GM12875 (cell line): ENCODE results near the gene STARD9.
A peak's percentile ranks its signal among the peaks of the same experiment; 100 is the strongest.

Source experiments
- H3K4me3 ChIP-seq: one replicate; pipeline ENCODE4 v1.5.1; 2011; ENCODE audit warnings: low read depth, low read length, control low read depth
- TF ChIP-seq, protein P1 (sequence below): IDR thresholded peaks from 2 replicates; pipeline ENCODE4 v1.5.1; 2011; ENCODE audit warnings: low read depth, mild to moderate bottlenecking, control low read depth, inconsistent platforms, low read length, moderate library complexity, borderline replicate concordance; ENCODE audit not compliant: insufficient read depth

Gene STARD9

DNA sequence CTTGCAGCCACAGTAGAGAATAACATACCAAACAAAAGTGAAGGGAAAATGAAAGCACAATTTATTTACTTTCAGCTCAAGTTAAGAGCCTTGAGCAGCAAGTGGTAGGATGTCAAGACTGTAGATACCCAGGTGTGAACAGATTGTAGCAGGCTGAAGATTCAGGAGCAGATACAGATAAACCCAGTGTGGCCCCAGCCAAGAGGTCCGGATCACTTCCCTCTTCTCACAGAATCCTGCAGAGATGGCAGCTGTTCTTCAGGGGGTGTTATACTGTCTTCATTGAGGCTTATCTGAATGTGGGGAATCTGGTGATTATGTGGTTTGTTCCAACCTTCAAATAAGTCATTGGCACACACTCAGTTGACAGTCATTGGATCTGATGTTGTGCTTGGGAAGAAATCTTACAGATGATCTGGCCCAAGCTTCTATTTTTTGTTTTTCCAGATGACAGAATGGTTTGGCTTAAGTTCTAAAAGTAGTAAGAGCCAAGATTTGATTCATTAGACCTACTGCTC is 2.2 kb downstream of the STARD9 start:
- TF ChIP-seq, protein P1, sequence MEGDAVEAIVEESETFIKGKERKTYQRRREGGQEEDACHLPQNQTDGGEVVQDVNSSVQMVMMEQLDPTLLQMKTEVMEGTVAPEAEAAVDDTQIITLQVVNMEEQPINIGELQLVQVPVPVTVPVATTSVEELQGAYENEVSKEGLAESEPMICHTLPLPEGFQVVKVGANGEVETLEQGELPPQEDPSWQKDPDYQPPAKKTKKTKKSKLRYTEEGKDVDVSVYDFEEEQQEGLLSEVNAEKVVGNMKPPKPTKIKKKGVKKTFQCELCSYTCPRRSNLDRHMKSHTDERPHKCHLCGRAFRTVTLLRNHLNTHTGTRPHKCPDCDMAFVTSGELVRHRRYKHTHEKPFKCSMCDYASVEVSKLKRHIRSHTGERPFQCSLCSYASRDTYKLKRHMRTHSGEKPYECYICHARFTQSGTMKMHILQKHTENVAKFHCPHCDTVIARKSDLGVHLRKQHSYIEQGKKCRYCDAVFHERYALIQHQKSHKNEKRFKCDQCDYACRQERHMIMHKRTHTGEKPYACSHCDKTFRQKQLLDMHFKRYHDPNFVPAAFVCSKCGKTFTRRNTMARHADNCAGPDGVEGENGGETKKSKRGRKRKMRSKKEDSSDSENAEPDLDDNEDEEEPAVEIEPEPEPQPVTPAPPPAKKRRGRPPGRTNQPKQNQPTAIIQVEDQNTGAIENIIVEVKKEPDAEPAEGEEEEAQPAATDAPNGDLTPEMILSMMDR, result no peak
- H3K4me3 ChIP-seq, result no peak overlapping the region

DNA sequence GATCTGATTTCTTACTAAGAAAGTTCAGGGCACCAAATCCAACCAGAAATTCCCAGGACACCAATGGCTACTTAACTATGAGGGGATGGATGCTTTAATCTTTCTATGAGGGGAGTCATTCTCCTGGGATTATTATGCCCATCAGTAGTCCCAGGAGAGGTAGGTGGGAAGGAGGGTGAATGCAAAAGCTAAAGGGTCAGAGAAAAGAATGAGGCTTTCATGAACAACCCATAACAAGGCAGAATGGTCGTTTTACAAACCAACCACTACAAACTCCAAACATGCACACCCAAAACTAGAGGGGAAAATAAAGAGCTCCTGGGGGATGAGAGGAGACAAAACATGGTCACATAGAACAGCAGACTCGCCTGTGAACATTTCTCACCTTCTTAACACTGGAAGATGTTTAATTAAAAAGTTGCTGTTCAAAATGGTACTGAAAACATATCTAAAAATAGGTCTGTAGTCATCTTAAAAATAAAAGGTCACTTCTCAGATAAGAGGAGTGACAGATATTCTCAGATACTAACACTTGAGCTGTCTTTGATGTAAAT is 3.7 kb downstream of the STARD9 start:
- TF ChIP-seq, protein P1, result no peak
- H3K4me3 ChIP-seq, result no peak overlapping the region

DNA sequence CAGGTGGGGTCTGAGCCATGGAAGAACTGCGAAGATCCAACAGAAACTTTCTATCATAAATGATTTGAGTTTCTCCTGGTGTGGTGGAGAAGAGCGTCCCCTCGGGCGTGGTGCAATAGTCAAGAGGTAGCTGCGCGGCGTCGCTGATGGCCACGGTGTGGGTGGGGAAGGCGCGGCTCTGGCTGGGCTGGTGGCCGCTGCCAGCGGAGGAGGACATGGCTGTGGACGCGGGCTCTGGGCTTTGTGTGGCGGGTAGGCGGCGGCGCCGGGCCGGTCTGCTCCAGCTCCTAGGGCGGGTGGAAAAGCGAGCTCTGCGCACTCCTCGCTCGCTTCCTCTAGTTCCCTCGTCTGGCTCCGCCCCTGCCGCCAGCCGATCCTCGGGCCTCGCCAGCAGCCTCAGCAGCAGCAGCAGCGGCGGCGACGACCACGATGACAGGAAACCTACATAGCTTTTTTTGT is 5.9 kb downstream of the STARD9 start:
- H3K4me3 ChIP-seq, result peak overlapping the region; percentile 52
- TF ChIP-seq, protein P1, result no peak

DNA sequence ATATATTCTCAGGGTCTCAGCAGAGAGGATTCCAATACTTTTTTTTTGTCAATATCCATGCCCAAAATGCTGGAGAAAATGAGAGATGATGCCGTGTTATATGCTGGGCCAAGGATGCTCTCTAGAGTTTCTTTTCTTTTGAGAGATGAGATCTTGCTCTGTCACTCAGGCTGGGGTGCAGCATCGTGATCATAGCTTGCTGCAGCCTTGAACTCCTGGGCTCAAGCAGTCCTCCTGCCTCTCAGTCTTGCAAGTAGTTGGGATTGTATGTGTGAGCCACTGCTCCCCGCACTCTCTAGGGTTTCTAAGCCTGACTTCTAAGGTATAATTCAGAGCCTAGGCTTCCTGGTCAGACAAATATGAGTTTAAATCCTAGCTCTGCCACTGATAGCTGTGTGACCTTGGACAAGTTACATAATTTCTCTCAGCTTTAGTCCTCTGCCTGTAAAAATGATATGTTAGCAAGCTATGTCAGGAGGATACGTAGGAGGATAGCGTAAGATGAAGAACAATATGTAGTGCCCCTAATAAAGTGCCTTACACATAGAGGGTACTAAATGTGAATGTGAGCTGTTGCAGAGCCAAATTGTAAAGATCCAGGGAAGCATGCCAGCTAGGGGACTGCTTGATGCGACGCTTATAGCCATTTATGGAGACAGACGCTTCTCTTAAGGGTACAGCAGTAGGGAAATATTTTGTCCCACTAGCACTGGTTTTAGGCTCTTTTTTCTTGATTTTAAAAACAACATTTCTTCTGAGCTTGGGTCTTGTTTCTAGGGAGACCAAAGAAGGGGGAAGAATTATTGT is 7.4 kb downstream of the STARD9 start:
- no peak overlapping the region for H3K4me3 ChIP-seq
- TF ChIP-seq, protein P1, result no peak

DNA sequence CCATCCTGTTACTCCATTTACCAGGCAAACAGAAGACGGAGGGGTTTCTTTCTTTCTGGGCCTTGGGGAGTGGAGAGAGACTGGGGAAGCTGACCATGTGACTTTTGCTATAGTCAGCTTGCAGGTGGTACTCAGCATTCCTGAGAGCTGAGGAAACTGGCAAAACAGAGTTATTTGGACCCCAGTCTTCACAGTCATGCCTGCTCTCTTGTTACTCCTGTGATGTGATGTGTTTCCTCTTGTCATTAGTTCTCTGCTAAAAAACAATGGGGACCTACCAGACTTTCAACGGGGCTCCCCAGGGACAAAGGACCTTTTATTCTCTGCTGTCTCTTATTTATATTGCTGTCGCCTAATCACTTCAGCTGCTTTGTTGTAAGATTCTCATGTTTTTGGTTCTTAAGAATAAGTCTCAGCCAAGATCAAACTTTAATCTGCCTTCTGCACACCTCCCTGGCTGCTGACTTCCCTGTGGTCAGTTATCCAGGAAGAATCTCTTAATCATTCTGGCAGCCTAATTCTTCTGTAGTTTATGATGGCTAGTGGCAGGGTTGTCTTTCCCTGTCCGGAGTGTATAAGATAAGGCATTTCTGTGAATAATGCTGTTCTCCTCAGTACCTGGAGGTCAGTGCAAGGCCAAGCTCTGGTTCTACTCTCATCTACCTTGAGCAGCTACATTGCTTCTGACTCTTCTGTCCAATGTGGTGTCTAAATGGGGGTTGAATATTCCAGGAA is 8.8 kb downstream of the STARD9 start:
- TF ChIP-seq, protein P1, result no peak
- no peak overlapping the region for H3K4me3 ChIP-seq

DNA sequence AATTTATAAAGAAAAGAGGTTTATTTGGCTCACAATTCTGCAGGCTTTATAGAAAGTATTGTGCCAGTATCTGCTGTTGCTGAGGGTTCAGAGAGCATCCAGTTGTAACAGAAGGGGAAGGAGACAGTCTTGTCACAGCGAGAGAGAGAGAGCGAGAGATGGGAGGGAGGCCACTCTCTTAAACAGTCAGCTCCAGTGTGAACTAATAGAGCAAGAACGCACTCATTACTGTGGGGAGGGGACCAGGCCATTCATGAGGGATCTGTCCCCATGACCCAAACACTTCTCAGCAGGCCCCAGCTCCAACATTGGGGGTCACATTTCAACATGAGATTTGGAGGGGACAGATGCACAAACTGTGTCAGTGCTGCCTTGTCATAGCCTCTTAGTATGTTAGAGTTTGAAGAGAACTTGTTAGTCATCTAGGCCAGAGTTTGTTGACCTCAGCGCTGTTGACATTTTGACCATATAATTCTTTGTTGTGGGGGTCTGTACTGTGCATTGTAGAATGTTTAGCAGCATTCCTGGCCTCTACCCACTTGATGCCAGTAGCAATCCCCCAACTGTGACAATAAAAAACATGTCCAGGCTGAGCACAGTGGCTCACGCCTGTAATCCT is 15.3 kb downstream of the STARD9 start:
- no peak overlapping the region for H3K4me3 ChIP-seq

More for the DNA sequence above, 15.3 kb downstream of the STARD9 start:
- TF ChIP-seq, protein P1, result no peak
